ENCODE data around the gene HOXC9.

The HOXC9 gene

DNA sequence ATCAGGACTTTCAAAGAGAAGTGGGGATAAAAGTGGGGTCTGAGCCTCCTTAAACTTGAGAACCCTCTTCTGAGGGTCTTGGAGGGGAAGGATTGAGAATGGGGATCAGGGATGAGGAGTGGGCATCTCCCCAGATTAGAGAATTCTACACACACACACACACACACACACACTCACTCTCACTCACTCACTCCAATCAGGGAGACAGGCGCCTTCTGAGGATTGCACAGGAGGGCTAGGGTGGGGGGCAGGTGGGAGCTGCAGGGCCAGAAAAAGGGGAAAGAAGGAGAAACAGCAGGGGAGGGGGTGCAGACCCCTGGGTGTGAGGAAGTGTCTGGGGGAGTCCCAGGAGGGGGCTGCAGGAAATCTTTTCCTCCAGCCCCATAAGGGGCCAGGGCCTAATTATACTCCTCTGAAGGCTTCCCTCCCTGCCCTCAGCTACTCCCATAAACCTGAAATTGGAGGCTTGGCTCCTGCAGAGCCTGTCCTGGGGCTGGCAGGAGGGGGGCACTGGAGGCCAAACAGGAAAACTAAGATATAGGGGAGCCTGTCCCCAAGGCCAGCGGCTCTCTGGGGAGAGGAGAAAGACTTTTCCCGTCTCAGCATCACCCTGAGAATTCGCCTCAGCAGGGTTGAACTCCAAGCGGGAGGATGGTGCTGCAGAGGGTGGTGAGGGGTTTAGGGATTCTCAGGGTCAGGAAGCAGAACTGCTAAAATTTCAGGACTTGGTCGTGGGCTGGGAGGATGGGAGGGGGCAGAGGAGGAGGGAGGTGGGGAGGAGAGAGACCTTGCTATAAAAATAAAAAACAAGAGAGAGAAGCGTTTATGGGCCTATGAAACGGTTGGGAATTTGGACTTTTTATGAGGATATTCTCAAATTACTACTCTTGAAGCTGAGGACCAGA is 1.6 kb downstream of the HOXC9 start (continued):
- TF ChIP-seq, protein P1, sequence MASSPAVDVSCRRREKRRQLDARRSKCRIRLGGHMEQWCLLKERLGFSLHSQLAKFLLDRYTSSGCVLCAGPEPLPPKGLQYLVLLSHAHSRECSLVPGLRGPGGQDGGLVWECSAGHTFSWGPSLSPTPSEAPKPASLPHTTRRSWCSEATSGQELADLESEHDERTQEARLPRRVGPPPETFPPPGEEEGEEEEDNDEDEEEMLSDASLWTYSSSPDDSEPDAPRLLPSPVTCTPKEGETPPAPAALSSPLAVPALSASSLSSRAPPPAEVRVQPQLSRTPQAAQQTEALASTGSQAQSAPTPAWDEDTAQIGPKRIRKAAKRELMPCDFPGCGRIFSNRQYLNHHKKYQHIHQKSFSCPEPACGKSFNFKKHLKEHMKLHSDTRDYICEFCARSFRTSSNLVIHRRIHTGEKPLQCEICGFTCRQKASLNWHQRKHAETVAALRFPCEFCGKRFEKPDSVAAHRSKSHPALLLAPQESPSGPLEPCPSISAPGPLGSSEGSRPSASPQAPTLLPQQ (tag by site-specific recombination; IDR thresholded peaks at IDR 0.05): no peak
- TF ChIP-seq ZXDB (tag by site-specific recombination; IDR thresholded peaks at IDR 0.05) (no peak), ZBTB48 (tag by site-specific recombination; IDR thresholded peaks at IDR 0.05) (peak; percentile 78; the same call in 1 of the 2 replicates), ZNF366 (tag by site-specific recombination; conservative IDR thresholded peaks at IDR 0.05) (peak; percentile 81), ZNF23 (tag by site-specific recombination; IDR thresholded peaks at IDR 0.05; ENCODE audit: borderline replicate concordance) (no peak), ZNF10 (tag by site-specific recombination; IDR thresholded peaks at IDR 0.05) (no peak), ZNF664 (tag by site-specific recombination; IDR thresholded peaks at IDR 0.05) (no peak), ZFHX2 (tag by site-specific recombination; conservative IDR thresholded peaks at IDR 0.05) (peak; percentile 46), KLF7 (tag by site-specific recombination; IDR thresholded peaks at IDR 0.05; ENCODE audit: borderline replicate concordance) (no peak), FEZF1 (tag by site-specific recombination; IDR thresholded peaks at IDR 0.05) (peak; percentile 50; the same call in 1 of the 2 replicates), KLF16 (tag by site-specific recombination; IDR thresholded peaks at IDR 0.05) (no peak), ZBTB20 (tag by site-specific recombination; IDR thresholded peaks at IDR 0.05) (peak; percentile 53), BCL11A (tag by site-specific recombination; IDR thresholded peaks at IDR 0.05; ENCODE audit: low read depth) (no peak), ZNF658 (tag by site-specific recombination; IDR thresholded peaks at IDR 0.05) (no peak), ZNF549 (tag by site-specific recombination; IDR thresholded peaks at IDR 0.05) (no peak), ZNF843 (tag by site-specific recombination; IDR thresholded peaks at IDR 0.05) (peak; percentile 68; the same call in 1 of the 2 replicates), TCF7L2 (IDR thresholded peaks at IDR 0.05; ENCODE audit: borderline replicate concordance, low read depth, low read length) (no peak), ZNF548 (tag by site-specific recombination; IDR thresholded peaks at IDR 0.05) (no peak), ZNF24 (tag by site-specific recombination; IDR thresholded peaks at IDR 0.05) (0 out of 2 replicates have a peak, but pooled peaks have one; percentile 11), ZNF394 (tag by site-specific recombination; IDR thresholded peaks at IDR 0.05; ENCODE audit: borderline replicate concordance) (peak; percentile 99), GLI2 (tag by site-specific recombination; IDR thresholded peaks at IDR 0.05; ENCODE audit: borderline replicate concordance, low read depth) (no peak), ZNF621 (tag by site-specific recombination; IDR thresholded peaks at IDR 0.05) (no peak), SCRT1 (tag by site-specific recombination; IDR thresholded peaks at IDR 0.05; ENCODE audit: borderline replicate concordance) (no peak), ZNF223 (tag by site-specific recombination; IDR thresholded peaks at IDR 0.05) (no peak), ZSCAN23 (tag by site-specific recombination; IDR thresholded peaks at IDR 0.05) (no peak), ZNF146 (tag by site-specific recombination; IDR thresholded peaks at IDR 0.05) (no peak)
- TF ChIP-seq, protein P2, sequence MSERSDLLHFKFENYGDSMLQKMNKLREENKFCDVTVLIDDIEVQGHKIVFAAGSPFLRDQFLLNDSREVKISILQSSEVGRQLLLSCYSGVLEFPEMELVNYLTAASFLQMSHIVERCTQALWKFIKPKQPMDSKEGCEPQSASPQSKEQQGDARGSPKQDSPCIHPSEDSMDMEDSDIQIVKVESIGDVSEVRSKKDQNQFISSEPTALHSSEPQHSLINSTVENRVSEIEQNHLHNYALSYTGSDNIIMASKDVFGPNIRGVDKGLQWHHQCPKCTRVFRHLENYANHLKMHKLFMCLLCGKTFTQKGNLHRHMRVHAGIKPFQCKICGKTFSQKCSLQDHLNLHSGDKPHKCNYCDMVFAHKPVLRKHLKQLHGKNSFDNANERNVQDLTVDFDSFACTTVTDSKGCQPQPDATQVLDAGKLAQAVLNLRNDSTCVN (tag by site-specific recombination; optimal IDR thresholded peaks at IDR 0.05): no peak
- TF ChIP-seq, protein P3, sequence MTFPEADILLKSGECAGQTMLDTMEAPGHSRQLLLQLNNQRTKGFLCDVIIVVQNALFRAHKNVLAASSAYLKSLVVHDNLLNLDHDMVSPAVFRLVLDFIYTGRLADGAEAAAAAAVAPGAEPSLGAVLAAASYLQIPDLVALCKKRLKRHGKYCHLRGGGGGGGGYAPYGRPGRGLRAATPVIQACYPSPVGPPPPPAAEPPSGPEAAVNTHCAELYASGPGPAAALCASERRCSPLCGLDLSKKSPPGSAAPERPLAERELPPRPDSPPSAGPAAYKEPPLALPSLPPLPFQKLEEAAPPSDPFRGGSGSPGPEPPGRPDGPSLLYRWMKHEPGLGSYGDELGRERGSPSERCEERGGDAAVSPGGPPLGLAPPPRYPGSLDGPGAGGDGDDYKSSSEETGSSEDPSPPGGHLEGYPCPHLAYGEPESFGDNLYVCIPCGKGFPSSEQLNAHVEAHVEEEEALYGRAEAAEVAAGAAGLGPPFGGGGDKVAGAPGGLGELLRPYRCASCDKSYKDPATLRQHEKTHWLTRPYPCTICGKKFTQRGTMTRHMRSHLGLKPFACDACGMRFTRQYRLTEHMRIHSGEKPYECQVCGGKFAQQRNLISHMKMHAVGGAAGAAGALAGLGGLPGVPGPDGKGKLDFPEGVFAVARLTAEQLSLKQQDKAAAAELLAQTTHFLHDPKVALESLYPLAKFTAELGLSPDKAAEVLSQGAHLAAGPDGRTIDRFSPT (tag by site-specific recombination; IDR thresholded peaks at IDR 0.05): no peak
- TF ChIP-seq, protein P4, sequence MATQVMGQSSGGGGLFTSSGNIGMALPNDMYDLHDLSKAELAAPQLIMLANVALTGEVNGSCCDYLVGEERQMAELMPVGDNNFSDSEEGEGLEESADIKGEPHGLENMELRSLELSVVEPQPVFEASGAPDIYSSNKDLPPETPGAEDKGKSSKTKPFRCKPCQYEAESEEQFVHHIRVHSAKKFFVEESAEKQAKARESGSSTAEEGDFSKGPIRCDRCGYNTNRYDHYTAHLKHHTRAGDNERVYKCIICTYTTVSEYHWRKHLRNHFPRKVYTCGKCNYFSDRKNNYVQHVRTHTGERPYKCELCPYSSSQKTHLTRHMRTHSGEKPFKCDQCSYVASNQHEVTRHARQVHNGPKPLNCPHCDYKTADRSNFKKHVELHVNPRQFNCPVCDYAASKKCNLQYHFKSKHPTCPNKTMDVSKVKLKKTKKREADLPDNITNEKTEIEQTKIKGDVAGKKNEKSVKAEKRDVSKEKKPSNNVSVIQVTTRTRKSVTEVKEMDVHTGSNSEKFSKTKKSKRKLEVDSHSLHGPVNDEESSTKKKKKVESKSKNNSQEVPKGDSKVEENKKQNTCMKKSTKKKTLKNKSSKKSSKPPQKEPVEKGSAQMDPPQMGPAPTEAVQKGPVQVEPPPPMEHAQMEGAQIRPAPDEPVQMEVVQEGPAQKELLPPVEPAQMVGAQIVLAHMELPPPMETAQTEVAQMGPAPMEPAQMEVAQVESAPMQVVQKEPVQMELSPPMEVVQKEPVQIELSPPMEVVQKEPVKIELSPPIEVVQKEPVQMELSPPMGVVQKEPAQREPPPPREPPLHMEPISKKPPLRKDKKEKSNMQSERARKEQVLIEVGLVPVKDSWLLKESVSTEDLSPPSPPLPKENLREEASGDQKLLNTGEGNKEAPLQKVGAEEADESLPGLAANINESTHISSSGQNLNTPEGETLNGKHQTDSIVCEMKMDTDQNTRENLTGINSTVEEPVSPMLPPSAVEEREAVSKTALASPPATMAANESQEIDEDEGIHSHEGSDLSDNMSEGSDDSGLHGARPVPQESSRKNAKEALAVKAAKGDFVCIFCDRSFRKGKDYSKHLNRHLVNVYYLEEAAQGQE (tag by site-specific recombination; IDR thresholded peaks at IDR 0.05): no peak

All from HEK293 (cell line).